Measurements from ENCODE around the gene EGLN2.
"Not testable (repeated sequence)": the region's sequence is repeated elsewhere in the genome, so short reads cannot be mapped to it uniquely, and the experiment has no call there.

Gene EGLN2

DNA sequence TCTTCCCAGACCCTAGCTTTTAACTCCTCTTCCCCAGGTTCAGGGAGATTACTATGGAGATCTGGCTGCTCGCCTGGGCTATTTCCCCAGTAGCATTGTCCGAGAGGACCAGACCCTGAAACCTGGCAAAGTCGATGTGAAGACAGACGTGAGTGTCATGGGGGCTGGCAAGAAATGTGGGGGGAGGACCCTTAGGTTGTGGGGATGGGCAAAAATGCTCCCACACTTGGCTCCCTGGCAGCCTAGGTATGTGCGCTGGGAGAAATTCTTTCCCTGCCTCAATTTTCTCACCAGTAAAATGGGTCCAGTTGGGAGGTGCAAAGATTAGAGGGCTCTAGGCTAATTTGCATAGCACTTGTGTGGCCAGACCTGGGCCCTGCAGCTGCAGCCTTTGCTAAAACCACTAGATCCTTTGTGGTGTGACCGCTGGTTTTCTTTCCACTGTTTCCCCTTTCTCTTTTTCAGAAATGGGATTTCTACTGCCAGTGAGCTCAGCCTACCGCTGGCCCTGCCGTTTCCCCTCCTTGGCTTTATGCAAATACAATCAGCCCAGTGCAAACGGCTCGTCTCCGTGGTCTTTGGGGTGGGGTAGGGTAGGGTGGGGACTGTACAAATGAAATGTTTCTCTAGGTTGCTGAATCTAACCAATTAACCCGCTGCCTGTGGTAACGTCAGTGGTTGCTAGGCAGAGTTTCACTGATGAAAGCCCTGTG is 21.9 kb upstream of the EGLN2 start:
- no peaks in the 10 kb centered on the region for H3K27me3 ChIP-seq (ENCODE audit: control insufficient read depth in 1 of 2, insufficient read depth in 2 of 2, low read length in 2 of 2)
- H3K9me3 ChIP-seq (ENCODE audit: control insufficient read depth in 1 of 2, low read length in 2 of 2): no peaks in the 10 kb centered on the region
- peak overlapping the region; percentile 98 for H3K27ac ChIP-seq (ENCODE audit: low read depth, low read length)
- H3K4me1 ChIP-seq (ENCODE audit: control insufficient read depth in 1 of 2, insufficient read depth in 2 of 2, low read length in 2 of 2): peaks cover 12 to 15% of the 10 kb centered on the region in 2 donors
- peak overlapping the region; percentile 90 to 94 for H3K9ac ChIP-seq (ENCODE audit: low read depth in 1 of 2, low read length in 2 of 2)
- H3K4me3 ChIP-seq (ENCODE audit: low read depth in 1 of 2, low read length in 2 of 2): peak overlapping the region; percentile 84 to 91
- H3K36me3 ChIP-seq (ENCODE audit: control insufficient read depth in 1 of 2, insufficient read depth in 2 of 2, low read length in 2 of 2): peaks cover 0 to under 1% of the 10 kb centered on the region in 2 donors

DNA sequence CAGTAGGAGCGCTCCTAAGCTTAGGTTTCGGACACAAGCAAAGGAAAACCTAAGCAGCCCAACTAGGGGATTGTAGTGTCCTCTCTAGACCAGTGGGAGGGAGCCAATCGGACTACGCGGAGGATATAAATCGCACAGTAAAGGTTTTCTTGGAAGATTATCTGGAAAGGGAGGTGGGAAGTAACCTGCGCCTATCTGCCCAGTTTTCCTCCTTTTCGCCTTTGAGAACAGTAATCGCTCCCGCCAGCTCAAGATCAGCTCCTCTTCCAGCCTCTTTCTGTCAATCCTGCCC is 21.4 kb upstream of the EGLN2 start:
- Histone ChIP-seq H3K9ac (ENCODE audit: low read depth in 1 of 2, low read length in 2 of 2) (peak overlapping the region; percentile 90 to 94), H3K4me1 (ENCODE audit: control insufficient read depth in 1 of 2, insufficient read depth in 2 of 2, low read length in 2 of 2) (peaks cover 12 to 15% of the 10 kb centered on the region in 2 donors), H3K9me3 (ENCODE audit: control insufficient read depth in 1 of 2, low read length in 2 of 2) (no peaks in the 10 kb centered on the region), H3K36me3 (ENCODE audit: control insufficient read depth in 1 of 2, insufficient read depth in 2 of 2, low read length in 2 of 2) (peaks cover 0 to 3% of the 10 kb centered on the region in 2 donors), H3K27ac (ENCODE audit: low read depth, low read length) (peak overlapping the region; percentile 98), H3K4me3 (ENCODE audit: low read depth in 1 of 2, low read length in 2 of 2) (peak overlapping the region; percentile 84 to 91), H3K27me3 (ENCODE audit: control insufficient read depth in 1 of 2, insufficient read depth in 2 of 2, low read length in 2 of 2) (no peaks in the 10 kb centered on the region)

DNA sequence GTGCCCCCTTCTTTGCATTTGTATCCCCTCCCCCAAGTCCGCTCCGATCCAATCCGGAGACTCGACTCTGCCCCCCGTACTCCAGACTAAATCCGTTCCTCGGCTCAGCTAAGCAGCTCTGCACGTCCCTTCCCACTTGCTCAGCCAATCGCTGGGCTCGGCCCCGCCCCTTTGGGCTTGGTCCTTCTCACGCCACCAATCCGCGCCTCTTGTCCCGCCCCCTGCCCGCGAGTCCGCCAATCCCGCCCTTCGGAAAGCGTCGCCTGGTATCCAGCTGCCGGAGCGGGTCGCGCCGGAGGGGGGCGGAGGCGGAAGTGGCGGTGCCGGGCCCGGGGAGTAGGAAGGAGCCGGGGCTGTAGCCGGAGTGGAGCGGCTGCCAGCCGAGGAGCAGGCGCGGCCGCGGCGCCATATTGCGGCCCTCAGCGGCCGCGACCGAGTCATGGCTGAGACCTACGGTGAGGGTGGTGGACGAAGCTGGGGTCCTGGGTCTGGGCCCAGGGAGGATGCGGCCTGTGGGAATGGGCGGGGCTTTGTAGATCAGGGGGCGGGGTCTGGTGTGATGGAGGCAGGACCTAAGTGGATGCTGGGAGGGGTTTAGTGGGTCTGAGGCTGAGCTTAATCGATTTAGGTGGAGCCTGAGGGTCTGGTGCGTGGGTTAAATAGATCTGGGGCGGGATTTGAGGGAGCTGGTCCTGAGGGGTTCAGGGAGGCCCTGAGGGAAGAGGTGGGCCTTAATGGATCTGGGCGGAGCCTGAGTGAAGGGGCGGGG is 20.9 kb upstream of the EGLN2 start, which contains the start of gene RAB4B:
Gene RAB4B, plus strand, starts transcription at position 311 of the 769 bp plus-strand sequence. Its CDS starts 129 bp downstream, at position 440.
- peaks cover 12 to 15% of the 10 kb centered on the region in 2 donors for H3K4me1 ChIP-seq (ENCODE audit: control insufficient read depth in 1 of 2, insufficient read depth in 2 of 2, low read length in 2 of 2)
- peak within 1 kb of the TSS; percentile 90 to 94 for H3K9ac ChIP-seq (ENCODE audit: low read depth in 1 of 2, low read length in 2 of 2)
- H3K27ac ChIP-seq (ENCODE audit: low read depth, low read length): peak within 1 kb of the TSS; percentile 98
- H3K27me3 ChIP-seq (ENCODE audit: control insufficient read depth in 1 of 2, insufficient read depth in 2 of 2, low read length in 2 of 2): no peaks in the 10 kb centered on the region
- peaks cover 0 to 3% of the 10 kb centered on the region in 2 donors for H3K36me3 ChIP-seq (ENCODE audit: control insufficient read depth in 1 of 2, insufficient read depth in 2 of 2, low read length in 2 of 2)
- H3K4me3 ChIP-seq (ENCODE audit: low read depth in 1 of 2, low read length in 2 of 2): peak within 1 kb of the TSS; percentile 84 to 91
- no peaks in the 10 kb centered on the region for H3K9me3 ChIP-seq (ENCODE audit: control insufficient read depth in 1 of 2, low read length in 2 of 2)

DNA sequence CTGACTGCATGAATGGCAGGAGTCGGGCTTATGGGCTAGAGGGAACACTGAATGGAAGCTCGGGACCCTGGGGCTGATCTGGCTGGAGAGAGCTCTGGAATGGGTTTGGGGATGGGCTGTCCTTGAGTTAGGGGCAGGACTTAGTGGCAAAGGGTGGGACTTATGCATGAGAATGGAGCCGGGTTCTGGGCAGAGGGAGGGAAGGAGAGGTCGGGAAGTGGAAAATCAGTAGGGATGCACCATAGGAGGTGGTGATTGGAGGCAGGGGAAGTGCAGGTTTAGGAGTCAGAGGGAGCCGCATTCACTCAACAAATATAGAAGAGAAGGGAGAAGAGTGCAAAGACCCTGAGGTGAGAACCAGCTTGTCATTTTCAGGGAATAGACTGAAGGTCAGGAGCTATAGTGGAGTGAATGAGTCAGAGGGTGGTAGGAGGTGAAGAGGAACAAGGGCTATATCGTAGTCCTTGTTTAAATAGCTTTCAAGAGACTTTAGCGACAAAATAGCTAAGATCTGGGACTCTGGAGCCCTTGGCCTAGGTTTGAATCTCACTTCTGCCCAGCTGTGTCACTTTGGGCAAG is 20.2 kb upstream of the EGLN2 start:
- peak overlapping the region; percentile 96 for H3K27ac ChIP-seq (ENCODE audit: low read depth, low read length)
- H3K36me3 ChIP-seq (ENCODE audit: control insufficient read depth in 1 of 2, insufficient read depth in 2 of 2, low read length in 2 of 2): peaks cover 0 to 3% of the 10 kb centered on the region in 2 donors
- H3K9ac ChIP-seq (ENCODE audit: low read depth in 1 of 2, low read length in 2 of 2): peak overlapping the region; percentile 90 to 94
- H3K4me3 ChIP-seq (ENCODE audit: low read depth in 1 of 2, low read length in 2 of 2): peak overlapping the region; percentile 72 to 84
- no peaks in the 10 kb centered on the region for H3K9me3 ChIP-seq (ENCODE audit: control insufficient read depth in 1 of 2, low read length in 2 of 2)
- H3K27me3 ChIP-seq (ENCODE audit: control insufficient read depth in 1 of 2, insufficient read depth in 2 of 2, low read length in 2 of 2): no peaks in the 10 kb centered on the region
- H3K4me1 ChIP-seq (ENCODE audit: control insufficient read depth in 1 of 2, insufficient read depth in 2 of 2, low read length in 2 of 2): peaks cover 12 to 15% of the 10 kb centered on the region in 2 donors

DNA sequence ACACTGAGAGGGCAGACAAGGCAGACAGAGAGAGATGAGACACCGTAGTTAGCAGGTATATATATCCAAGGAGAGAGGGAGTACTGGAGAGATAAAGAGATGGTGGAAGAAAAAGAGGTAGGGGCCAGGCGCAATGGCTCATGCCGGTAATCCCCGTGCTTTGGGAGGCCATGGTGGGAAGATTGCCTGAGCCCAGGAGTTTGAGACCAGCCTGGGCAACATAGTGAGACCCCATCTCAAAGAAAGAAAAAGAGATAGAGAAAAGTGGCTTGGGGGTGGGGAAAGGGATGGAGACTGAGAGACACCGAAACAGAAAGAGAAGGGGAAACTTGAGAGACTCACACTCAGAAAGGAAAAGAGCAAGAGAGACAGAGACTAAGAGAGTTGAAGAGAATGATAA is 18.4 kb upstream of the EGLN2 start:
- H3K27ac ChIP-seq (ENCODE audit: low read depth, low read length): no peak overlapping the region
- no peaks in the 10 kb centered on the region for H3K9me3 ChIP-seq (ENCODE audit: control insufficient read depth in 1 of 2, low read length in 2 of 2)
- H3K4me1 ChIP-seq (ENCODE audit: control insufficient read depth in 1 of 2, insufficient read depth in 2 of 2, low read length in 2 of 2): peaks cover 12 to 15% of the 10 kb centered on the region in 2 donors
- no peaks in the 10 kb centered on the region for H3K27me3 ChIP-seq (ENCODE audit: control insufficient read depth in 1 of 2, insufficient read depth in 2 of 2, low read length in 2 of 2)
- H3K36me3 ChIP-seq (ENCODE audit: control insufficient read depth in 1 of 2, insufficient read depth in 2 of 2, low read length in 2 of 2): peaks cover 0 to 3% of the 10 kb centered on the region in 2 donors
- H3K9ac ChIP-seq (ENCODE audit: low read depth in 1 of 2, low read length in 2 of 2): no peak overlapping the region
- H3K4me3 ChIP-seq (ENCODE audit: low read depth in 1 of 2, low read length in 2 of 2): no peak overlapping the region

DNA sequence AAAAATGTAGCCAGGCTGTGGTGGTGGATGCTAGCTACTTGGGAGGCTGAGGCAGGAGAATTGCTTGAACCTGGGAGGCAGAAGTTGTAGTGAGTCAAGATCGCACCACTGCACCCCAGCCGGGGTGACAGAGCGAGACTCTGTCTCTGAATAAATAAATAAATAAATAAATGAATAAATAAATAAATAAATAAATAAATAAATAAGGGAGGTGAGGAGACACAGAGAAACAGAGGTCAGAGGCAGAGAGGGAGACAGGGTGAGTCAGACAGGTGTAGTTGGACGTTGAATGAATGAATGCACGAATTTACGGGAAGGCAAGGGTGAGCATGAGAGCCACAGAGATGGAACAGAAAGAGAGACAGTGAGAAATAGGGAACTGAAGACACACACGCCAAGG is 17.9 kb upstream of the EGLN2 start:
- Histone ChIP-seq H3K4me3 (ENCODE audit: low read depth in 1 of 2, low read length in 2 of 2) (no peak overlapping the region), H3K27ac (ENCODE audit: low read depth, low read length) (no peak overlapping the region), H3K9me3 (ENCODE audit: control insufficient read depth in 1 of 2, low read length in 2 of 2) (no peaks in the 10 kb centered on the region), H3K36me3 (ENCODE audit: control insufficient read depth in 1 of 2, insufficient read depth in 2 of 2, low read length in 2 of 2) (peaks cover 0 to 3% of the 10 kb centered on the region in 2 donors), H3K9ac (ENCODE audit: low read depth in 1 of 2, low read length in 2 of 2) (no peak overlapping the region), H3K4me1 (ENCODE audit: control insufficient read depth in 1 of 2, insufficient read depth in 2 of 2, low read length in 2 of 2) (peaks cover 12 to 15% of the 10 kb centered on the region in 2 donors), H3K27me3 (ENCODE audit: control insufficient read depth in 1 of 2, insufficient read depth in 2 of 2, low read length in 2 of 2) (no peaks in the 10 kb centered on the region)

DNA sequence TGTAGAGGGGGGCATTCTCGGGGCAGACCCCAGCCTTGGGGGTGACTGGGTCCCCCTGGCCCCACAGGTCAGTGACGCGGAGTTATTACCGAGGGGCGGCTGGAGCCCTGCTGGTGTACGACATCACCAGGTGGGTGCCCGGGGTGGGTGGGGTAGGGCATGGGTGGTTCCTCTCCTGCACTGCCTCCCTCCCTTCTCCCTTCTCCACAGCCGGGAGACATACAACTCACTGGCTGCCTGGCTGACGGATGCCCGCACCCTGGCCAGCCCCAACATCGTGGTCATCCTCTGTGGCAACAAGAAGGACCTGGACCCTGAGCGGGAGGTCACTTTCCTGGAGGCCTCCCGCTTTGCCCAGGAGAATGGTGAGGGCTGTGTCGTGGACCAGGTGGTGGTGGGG is 15.3 kb upstream of the EGLN2 start:
- peaks cover 3 to 5% of the 10 kb centered on the region in 2 donors for H3K36me3 ChIP-seq (ENCODE audit: control insufficient read depth in 1 of 2, insufficient read depth in 2 of 2, low read length in 2 of 2)
- no peaks in the 10 kb centered on the region for H3K9me3 ChIP-seq (ENCODE audit: control insufficient read depth in 1 of 2, low read length in 2 of 2)
- H3K27ac ChIP-seq (ENCODE audit: low read depth, low read length): no peak overlapping the region
- no peak overlapping the region for H3K9ac ChIP-seq (ENCODE audit: low read depth in 1 of 2, low read length in 2 of 2)
- H3K4me3 ChIP-seq (ENCODE audit: low read depth in 1 of 2, low read length in 2 of 2): no peak overlapping the region
- H3K4me1 ChIP-seq (ENCODE audit: control insufficient read depth in 1 of 2, insufficient read depth in 2 of 2, low read length in 2 of 2): peaks cover 5 to 6% of the 10 kb centered on the region in 2 donors
- no peaks in the 10 kb centered on the region for H3K27me3 ChIP-seq (ENCODE audit: control insufficient read depth in 1 of 2, insufficient read depth in 2 of 2, low read length in 2 of 2)

DNA sequence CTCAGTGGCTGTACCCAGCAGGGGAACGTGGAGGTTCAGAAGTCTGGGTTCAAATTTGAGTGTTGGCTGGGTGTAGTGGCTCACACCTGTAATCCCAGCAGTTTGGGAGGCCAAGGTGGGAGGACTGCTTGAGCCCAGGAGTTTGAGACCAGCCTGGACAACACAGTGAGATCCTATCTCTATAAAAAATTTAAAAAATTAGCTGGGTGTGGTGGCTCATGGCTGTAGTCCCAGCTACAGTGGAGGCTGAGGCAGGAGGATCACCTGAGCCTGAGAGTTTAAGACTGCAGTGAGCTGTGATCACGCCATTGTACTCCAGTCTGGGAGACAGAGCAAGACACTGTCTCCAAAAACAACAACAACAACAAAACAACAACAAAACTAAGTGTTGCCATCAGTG is 14.8 kb upstream of the EGLN2 start:
- H3K4me1 ChIP-seq (ENCODE audit: control insufficient read depth in 1 of 2, insufficient read depth in 2 of 2, low read length in 2 of 2); H3K9ac ChIP-seq (ENCODE audit: low read depth in 1 of 2, low read length in 2 of 2); H3K36me3 ChIP-seq (ENCODE audit: control insufficient read depth in 1 of 2, insufficient read depth in 2 of 2, low read length in 2 of 2); H3K27me3 ChIP-seq (ENCODE audit: control insufficient read depth in 1 of 2, insufficient read depth in 2 of 2, low read length in 2 of 2); H3K4me3 ChIP-seq (ENCODE audit: low read depth in 1 of 2, low read length in 2 of 2); H3K9me3 ChIP-seq (ENCODE audit: control insufficient read depth in 1 of 2, low read length in 2 of 2); H3K27ac ChIP-seq (ENCODE audit: low read depth, low read length): not testable (repeated sequence)

DNA sequence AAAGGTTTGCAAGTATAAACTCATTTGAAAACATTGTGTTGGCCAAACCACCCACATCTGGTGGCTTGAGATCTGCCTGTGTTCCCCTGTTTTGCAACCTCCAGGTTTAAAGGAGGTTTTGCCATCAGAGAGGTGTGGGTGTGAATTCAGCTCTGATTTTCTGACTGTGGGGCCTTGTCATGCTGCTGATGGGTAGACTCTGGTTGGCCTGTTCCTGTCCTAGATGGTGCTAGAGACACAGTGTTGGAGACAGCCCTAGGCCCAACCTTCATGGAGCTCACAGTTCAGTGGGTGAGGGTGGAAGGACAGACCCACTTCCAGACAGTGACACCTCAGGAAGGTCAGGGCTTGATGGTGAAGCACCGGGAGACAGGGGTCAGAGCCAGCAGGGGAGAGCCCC is 13.5 kb upstream of the EGLN2 start:
- H3K4me3 ChIP-seq (ENCODE audit: low read depth in 1 of 2, low read length in 2 of 2): no peak overlapping the region
- H3K27me3 ChIP-seq (ENCODE audit: control insufficient read depth in 1 of 2, insufficient read depth in 2 of 2, low read length in 2 of 2): no peaks in the 10 kb centered on the region
- H3K9me3 ChIP-seq (ENCODE audit: control insufficient read depth in 1 of 2, low read length in 2 of 2): no peaks in the 10 kb centered on the region
- H3K27ac ChIP-seq (ENCODE audit: low read depth, low read length): no peak overlapping the region
- H3K36me3 ChIP-seq (ENCODE audit: control insufficient read depth in 1 of 2, insufficient read depth in 2 of 2, low read length in 2 of 2): peaks cover 6 to 9% of the 10 kb centered on the region in 2 donors
- H3K4me1 ChIP-seq (ENCODE audit: control insufficient read depth in 1 of 2, insufficient read depth in 2 of 2, low read length in 2 of 2): no peaks in the 10 kb centered on the region
- no peak overlapping the region for H3K9ac ChIP-seq (ENCODE audit: low read depth in 1 of 2, low read length in 2 of 2)
